Heart right ventricle (tissue), 16 donors: Measurements from ENCODE around the gene C1orf35. TPM values are rescaled to one million over a fixed set of nuclear protein-coding genes. Genes with fewer than 3 reads are reported as not detected.

Experiments used
- ATAC-seq, 8 donors: fragments of 200-7000 bp; cut with Tn5 transposase; one replicate each; pipeline ENCODE4 v1.9.1; 2020; ENCODE audit warnings: mild to moderate bottlenecking in 8 of 8, moderate library complexity in 8 of 8, moderate number of reproducible peaks in 1 of 8
- DNase-seq, 2 donors: peaks; one replicate each; pipeline ENCODE4 v3.0.0-alpha.2; 2020
- H3K27ac ChIP-seq, 10 donors: fragments of 200-600 bp; sonication (generic) in 2 of 10; one replicate each; pipeline versions ENCODE4 v1.5.0 to v1.8.0; 2020 to 2022; ENCODE audit warnings: mild to moderate bottlenecking in 3 of 10
- H3K27me3 ChIP-seq, 7 donors: fragments of 200-600 bp; one replicate each; pipeline ENCODE4 v1.8.0; 2021 to 2022; ENCODE audit warnings: mild to moderate bottlenecking in 2 of 7
- H3K36me3 ChIP-seq, 9 donors: fragments of 200-600 bp; sonication (generic) in 1 of 9; one replicate each; pipeline versions ENCODE4 v1.5.0 to v1.8.0; 2020 to 2022; ENCODE audit warnings: mild to moderate bottlenecking in 2 of 9
- H3K4me1 ChIP-seq, 9 donors: fragments of 200-600 bp; sonication (generic) in 1 of 9; one replicate each; pipeline versions ENCODE4 v1.5.0 to v1.8.0; 2020 to 2022; ENCODE audit warnings: mild to moderate bottlenecking in 4 of 9
- H3K4me3 ChIP-seq, 10 donors: fragments of 200-600 bp; sonication (generic) in 2 of 10; one replicate each; pipeline versions ENCODE4 v1.5.0 to v1.8.0; 2020 to 2022; ENCODE audit warnings: mild to moderate bottlenecking in 7 of 10, moderate library complexity in 2 of 10
- H3K9me3 ChIP-seq, 11 donors: fragments of 200-600 bp in 10 of 11; sonication (generic) in 2 of 11; one replicate each; pipeline versions ENCODE4 v1.5.0 to v1.8.0; 2013 to 2022; ENCODE audit warnings: mild to moderate bottlenecking in 2 of 11, control low read depth in 1 of 11, moderate library complexity in 1 of 11
- WGBS, 2 donors: extraction: QIAGEN DNeasy Blood & Tissue Kit; methylation state at CpG; one replicate each; pipeline ENCODE4 v1.1.7; 2013; ENCODE audit warnings: inconsistent platforms in 1 of 2; 5-methylcytosine and 5-hydroxymethylcytosine counted together
- intact Hi-C, 10 donors: fragments of 100-400 bp; cut with DNase I; formaldehyde crosslinking; loops; one replicate each; pipeline versions ENCODE4 v1.11.1 to v1.14.2; 2022
- polyA plus RNA-seq, 2 donors: library from polyadenylated mRNA; stranded (reverse); fragments of 200-250 nt; gene quantifications; one replicate each; pipeline ENCODE4 v1.2.3, GENCODE V29; 2013
- total RNA-seq, 10 donors: library from RNA; stranded (reverse); fragmentation: NEBNext Ultra II Directional in 3 of 10; extraction: Animal tissue kit (Norgen Biotek cat#: 25700) in 3 of 10; gene quantifications; one replicate each; pipeline versions ENCODE4 v1.2.1 to v1.2.4, GENCODE V29; 2021 to 2023
- TF ChIP-seq, protein P1 (sequence below), 9 donors: fragments of 200-600 bp; sonication (generic) in 2 of 9; IDR thresholded peaks; one replicate each; pipeline versions ENCODE4 v1.5.0 to v1.8.0; 2021 to 2022; ENCODE audit warnings: antibody characterized with exemption in 9 of 9, mild to moderate bottlenecking in 5 of 9, moderate library complexity in 1 of 9
- donor health status: Arrhythmogenic right ventricular cardiomyopathy.
- donor health status: ischemic (EF 13 %, LVEDD 7.1; RV severe dilation, severe dysfunction).
- donor health status: healthy with polysubstance abuse.
- donor health status: DM: no; HTN: yes; CAD: no.
- donor health status: DM: no; HTN: no; CAD: no.
- donor health status: ischemic (EF 25% LVEDD 6.9; RV normal size, moderate dysfunction).
- donor health status: ischemic (EF 25% LVEDD 5.7; RV mildly dilated, moderate dysfunction).
- donor health status: healthy.
- donor health status: DM: yes; HTN: yes; CAD: no.
- donor health status: Ischemic cardiomyopathy.
- donor health status: ischemic (EF 35%, LVEDD 5.7; RV mildly dilated, moderate dysfunction).
- donor health status: nonischemic (EF 11% LVEDD 7.7; RV severe dilation, severe dysfunction).
- donor health status: DM: yes; HTN: yes; CAD: no.
- donor health status: PGD.
- donor health status: ischemic (EF 29% LVEDD 5.4; RV normal size, mild dysfunction).
- donor health status: nonischemic (EF 23%, LVEDD 6.1; RV moderate dilation, normal function).

C1orf35 gene
- total and polyA plus RNA-seq, 12 donors = 5.6 to 15.7 (median 6.4) TPM

DNA sequence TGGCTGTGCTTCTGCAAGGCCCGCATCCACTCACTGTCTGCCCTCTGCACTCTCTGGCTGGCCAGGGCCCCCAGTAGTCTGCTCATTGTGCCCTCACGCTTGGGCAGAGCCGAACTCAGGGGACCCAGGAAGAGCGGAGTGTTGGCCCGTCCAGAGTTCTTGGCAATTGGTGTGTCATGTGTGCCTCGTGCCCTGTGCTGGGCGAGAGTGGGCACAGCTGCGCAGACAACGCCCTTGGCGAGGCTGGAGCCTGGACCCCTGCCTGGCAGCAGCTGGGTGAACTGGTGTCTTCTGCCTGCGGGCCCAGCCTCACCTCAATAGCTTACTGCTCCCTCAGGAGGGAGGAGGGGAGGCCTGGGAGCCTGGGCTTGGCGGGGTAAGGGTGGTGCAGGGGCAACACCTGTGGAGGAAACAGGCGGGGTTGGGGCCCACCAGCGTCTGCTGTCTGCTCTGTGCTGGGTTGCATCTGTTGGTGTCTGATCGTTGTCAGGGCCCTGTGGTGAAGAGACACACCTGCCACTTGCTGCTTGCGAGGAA, 39.1 kb upstream of the C1orf35 start:
- DNase-seq (peak in 1 of 2 donors; percentile 20), ATAC-seq (no peak)
- H3K9me3 ChIP-seq = no peaks in the 10 kb centered on the region
- peak overlapping the region; percentile 97 to 100 (median 99) for H3K27ac ChIP-seq
- peaks cover 25 to 62% (median 45%) of the 10 kb centered on the region in 9 donors for H3K4me1 ChIP-seq
- intact Hi-C loops = loop anchor here in 1 of 10 donors (5.0 kb wide), 1 partner anchor 265 kb away; the partner anchor contains the start of gene TRIM11
- 80 to 81% methylated on average over 16 of the region's 16 CpGs for WGBS, 2 donors
- TF ChIP-seq, protein P1, sequence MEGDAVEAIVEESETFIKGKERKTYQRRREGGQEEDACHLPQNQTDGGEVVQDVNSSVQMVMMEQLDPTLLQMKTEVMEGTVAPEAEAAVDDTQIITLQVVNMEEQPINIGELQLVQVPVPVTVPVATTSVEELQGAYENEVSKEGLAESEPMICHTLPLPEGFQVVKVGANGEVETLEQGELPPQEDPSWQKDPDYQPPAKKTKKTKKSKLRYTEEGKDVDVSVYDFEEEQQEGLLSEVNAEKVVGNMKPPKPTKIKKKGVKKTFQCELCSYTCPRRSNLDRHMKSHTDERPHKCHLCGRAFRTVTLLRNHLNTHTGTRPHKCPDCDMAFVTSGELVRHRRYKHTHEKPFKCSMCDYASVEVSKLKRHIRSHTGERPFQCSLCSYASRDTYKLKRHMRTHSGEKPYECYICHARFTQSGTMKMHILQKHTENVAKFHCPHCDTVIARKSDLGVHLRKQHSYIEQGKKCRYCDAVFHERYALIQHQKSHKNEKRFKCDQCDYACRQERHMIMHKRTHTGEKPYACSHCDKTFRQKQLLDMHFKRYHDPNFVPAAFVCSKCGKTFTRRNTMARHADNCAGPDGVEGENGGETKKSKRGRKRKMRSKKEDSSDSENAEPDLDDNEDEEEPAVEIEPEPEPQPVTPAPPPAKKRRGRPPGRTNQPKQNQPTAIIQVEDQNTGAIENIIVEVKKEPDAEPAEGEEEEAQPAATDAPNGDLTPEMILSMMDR (IDR thresholded peaks at IDR 0.05) = no peak
- H3K27me3 ChIP-seq = no peaks in the 10 kb centered on the region
- H3K4me3 ChIP-seq = peak overlapping the region in 9 of 10 donors; percentile 83 to 100 (median 93)
- H3K36me3 ChIP-seq = peaks cover 0 to 36% (median 3%) of the 10 kb centered on the region in 9 donors

DNA sequence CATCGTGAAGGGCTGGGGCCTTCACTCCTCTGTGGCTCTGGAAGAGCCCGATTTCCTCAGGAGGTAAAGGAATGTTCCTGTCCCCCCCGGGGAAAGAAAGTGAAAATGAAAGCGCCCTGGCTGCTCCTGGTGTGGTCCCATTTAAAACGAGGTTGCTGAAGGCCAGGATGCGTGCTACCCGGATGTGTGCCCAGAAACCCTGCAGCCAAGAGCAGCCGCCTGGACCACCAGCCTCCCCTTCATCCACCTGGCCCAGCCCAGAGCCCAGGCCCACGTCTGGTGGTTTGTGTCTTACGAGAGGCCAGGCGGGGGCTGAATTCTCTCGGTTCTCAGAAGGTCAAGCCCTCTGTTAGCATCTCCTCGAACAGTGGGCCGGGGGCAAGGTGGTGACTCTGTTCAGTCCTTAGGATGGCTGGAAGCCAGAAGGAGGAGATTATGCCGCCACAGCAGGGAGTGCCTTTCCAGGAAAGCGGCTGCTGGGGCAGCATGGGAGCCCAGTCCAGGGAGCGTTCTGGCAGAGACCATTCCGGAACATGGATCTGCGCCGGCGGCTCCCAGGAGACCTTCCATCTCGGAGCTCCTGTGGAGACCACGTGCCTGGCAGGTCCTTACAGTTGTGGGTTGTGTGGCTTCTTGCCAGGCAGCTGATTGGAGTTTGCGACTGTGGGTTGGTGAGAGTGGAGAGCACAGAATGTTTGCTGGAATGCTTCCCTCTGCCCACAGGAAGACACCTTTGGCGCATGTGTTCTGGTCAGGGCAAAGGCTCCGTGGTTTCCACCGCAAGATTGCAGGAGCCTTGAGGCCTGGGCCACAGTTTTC, 38.3 kb upstream of the C1orf35 start:
- Histone ChIP-seq H3K4me3 (peak overlapping the region; percentile 83 to 100 (median 95)), H3K4me1 (peaks cover 25 to 54% (median 45%) of the 10 kb centered on the region in 9 donors), H3K27ac (peak overlapping the region; percentile 97 to 100 (median 99)), H3K36me3 (peaks cover 0 to 29% (median 0%) of the 10 kb centered on the region in 9 donors), H3K9me3 (no peaks in the 10 kb centered on the region), H3K27me3 (no peaks in the 10 kb centered on the region)
- peak in 6 of 8 donors; percentile 2 to 27 (median 22) for ATAC-seq
- peak; percentile 67 to 81 for DNase-seq
- TF ChIP-seq, protein P1 (IDR thresholded peaks at IDR 0.05) = no peak
- WGBS, 2 donors = 23 to 26% methylated on average over 27 of the region's 27 CpGs
- intact Hi-C loops = loop anchor here in 2 of 10 donors (1.0 to 5.0 kb wide), 3 partner anchors 23 to 266 kb away; partner anchors contain the start of genes IBA57 (in 2 of the 2) and TRIM11 (in 1 of the 2)

DNA sequence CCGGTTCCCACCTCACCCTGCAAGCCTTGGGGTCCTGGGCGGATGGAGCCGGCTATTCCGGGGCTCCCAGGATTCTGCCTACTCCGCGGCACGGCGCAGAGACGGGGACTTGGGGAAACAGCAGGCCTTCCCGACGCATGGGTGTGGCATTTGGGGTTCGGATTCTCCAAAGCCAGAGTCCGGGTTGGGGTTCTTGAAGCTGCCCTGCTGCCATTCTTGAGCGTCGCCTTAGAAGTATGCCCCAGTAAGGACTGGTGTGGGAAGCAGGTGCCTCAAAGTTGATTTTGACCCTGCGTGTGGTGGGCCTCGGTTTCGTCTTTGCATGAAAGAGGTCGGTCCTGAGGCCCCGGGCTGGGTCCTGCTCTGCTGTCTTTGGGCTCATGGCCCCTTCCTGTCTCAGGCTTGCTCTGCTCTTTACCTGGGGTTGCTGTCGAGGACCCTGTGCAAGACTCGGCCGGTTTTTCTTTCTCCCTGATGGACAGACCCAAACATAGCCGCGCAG, 37.6 kb upstream of the C1orf35 start:
- intact Hi-C loops = loop anchor here in 6 of 10 donors (1.0 to 5.0 kb wide), 4 partner anchors 22 to 267 kb away; partner anchors contain the start of genes IBA57 (in 5 of the 6) and TRIM11 (in 1 of the 6)
- DNase-seq (no peak), ATAC-seq (no peak)
- H3K27ac ChIP-seq = peak overlapping the region; percentile 97 to 100 (median 99)
- WGBS, 2 donors = 4 to 6% methylated on average over 24 to 25 of the region's 25 CpGs
- no peaks in the 10 kb centered on the region for H3K9me3 ChIP-seq
- H3K36me3 ChIP-seq = peaks cover 0 to 22% (median 0%) of the 10 kb centered on the region in 9 donors
- H3K27me3 ChIP-seq = no peaks in the 10 kb centered on the region
- H3K4me3 ChIP-seq = peak overlapping the region; percentile 83 to 100 (median 95)
- peaks cover 25 to 51% (median 45%) of the 10 kb centered on the region in 9 donors for H3K4me1 ChIP-seq
- TF ChIP-seq, protein P1 (IDR thresholded peaks at IDR 0.05) = no peak
